Measurements from ENCODE around the gene ETV2. TPM values are rescaled to one million over a fixed set of nuclear protein-coding genes. Genes with fewer than 3 reads are reported as not detected.
A peak's percentile ranks its signal among the peaks of the same experiment; 100 is the strongest.

ETV2 gene
- total and polyA plus RNA-seq, 2 donors (not counting 3 experiments of a cell fraction or from before 2014, with no cell fraction given), result 1.0 to 1.5 TPM

GRCh38 chr19:35639863-35640262, 1.7 kb upstream of the ETV2 start:
- BruUV-seq (replicated peaks), result no TSS peak
- FAIRE-seq, result no peak

GRCh38 chr19:35642312-35642711, 767 bp downstream of the ETV2 start:
- BruUV-seq (replicated peaks), result no TSS peak
- Histone ChIP-seq H3K4me1 (ENCODE audit: control insufficient read depth, extremely low read depth, insufficient read depth, low read length) (peaks cover 18% of the 10 kb centered on the region), H3K36me3 (ENCODE audit: control insufficient read depth in 2 of 2, extremely low read depth in 1 of 2, insufficient read depth in 2 of 2, low read length in 2 of 2) (peaks cover 0 to 8% of the 10 kb centered on the region in 2 experiments), H3K27me3 (ENCODE audit: control insufficient read depth in 2 of 2, insufficient read depth in 2 of 2, low read length in 2 of 2) (no peaks in the 10 kb centered on the region), H4K20me1 (replicated peaks; ENCODE audit: control insufficient read depth, extremely low read depth, insufficient read depth, low read length) (no peaks in the 10 kb centered on the region), H2AFZ (ENCODE audit: low read depth, low read length) (peak overlapping the region; percentile 15), H3K27ac (ENCODE audit: insufficient read depth, low read depth, low read length) (no peak overlapping the region), H3K9ac (replicated peaks; ENCODE audit: extremely low read depth, insufficient read depth, low read length) (no peak overlapping the region), H3K4me2 (ENCODE audit: insufficient read depth, low read length) (no peak overlapping the region), H3K79me2 (ENCODE audit: control insufficient read depth, insufficient read depth, low read length) (no peaks in the 10 kb centered on the region), H3K9me3 (replicated peaks; ENCODE audit: control insufficient read depth, insufficient read depth, low read length) (no peaks in the 10 kb centered on the region), H3K4me3 (replicated peaks in 1 of 3; ENCODE audit: insufficient read depth in 1 of 3, low read depth in 1 of 3, low read length in 3 of 3) (no peak overlapping the region), H3K9me1 (replicated peaks; ENCODE audit: control insufficient read depth, extremely low read depth, insufficient read depth, low read length) (no peaks in the 10 kb centered on the region)
- CTCF ChIA-PET, result no interaction called here
- TF ChIP-seq POLR2A (IDR thresholded peaks at IDR 0.05; ENCODE audit: low read depth, low read length) (no peak), JUN (IDR thresholded peaks at IDR 0.05; ENCODE audit: borderline replicate concordance, insufficient read depth, insufficient read length, low read depth) (no peak), POLR2AphosphoS5 (IDR thresholded peaks at IDR 0.05; ENCODE audit: insufficient read depth, low read depth, low read length) (no peak), FOS (IDR thresholded peaks at IDR 0.05; ENCODE audit: borderline replicate concordance, insufficient read depth, low read length) (no peak)
- intact Hi-C loops (cut with micrococcal nuclease) (no loop called here), dilution Hi-C loops (cut with MboI; ENCODE audit: extremely low pct_ligation_motif_present, low sequenced_read_pairs) (no loop called here)
- FAIRE-seq, result peak; percentile 33
- POLR2A ChIA-PET, result no interaction called here
- DNase-seq (ENCODE audit: low read depth, low spot score), result no peak

More at GRCh38 chr19:35639863-35640262, 1.7 kb upstream of the ETV2 start:
- Histone ChIP-seq H3K4me1 (ENCODE audit: control insufficient read depth, extremely low read depth, insufficient read depth, low read length) (peaks cover 18% of the 10 kb centered on the region), H3K27me3 (ENCODE audit: control insufficient read depth in 2 of 2, insufficient read depth in 2 of 2, low read length in 2 of 2) (no peaks in the 10 kb centered on the region), H3K9me3 (replicated peaks; ENCODE audit: control insufficient read depth, insufficient read depth, low read length) (no peaks in the 10 kb centered on the region), H4K20me1 (replicated peaks; ENCODE audit: control insufficient read depth, extremely low read depth, insufficient read depth, low read length) (no peaks in the 10 kb centered on the region), H3K9ac (replicated peaks; ENCODE audit: extremely low read depth, insufficient read depth, low read length) (no peak overlapping the region), H3K9me1 (replicated peaks; ENCODE audit: control insufficient read depth, extremely low read depth, insufficient read depth, low read length) (no peaks in the 10 kb centered on the region), H3K4me2 (ENCODE audit: insufficient read depth, low read length) (no peak overlapping the region), H3K36me3 (ENCODE audit: control insufficient read depth in 2 of 2, extremely low read depth in 1 of 2, insufficient read depth in 2 of 2, low read length in 2 of 2) (peaks cover 9 to 23% of the 10 kb centered on the region in 2 experiments), H3K79me2 (ENCODE audit: control insufficient read depth, insufficient read depth, low read length) (no peaks in the 10 kb centered on the region), H2AFZ (ENCODE audit: low read depth, low read length) (no peak overlapping the region), H3K4me3 (replicated peaks in 1 of 3; ENCODE audit: insufficient read depth in 1 of 3, low read depth in 1 of 3, low read length in 3 of 3) (no peak overlapping the region), H3K27ac (ENCODE audit: insufficient read depth, low read depth, low read length) (no peak overlapping the region)
- ChIA-PET POLR2A (no interaction called here), CTCF (no interaction called here)
- no peak for DNase-seq (ENCODE audit: low read depth, low spot score)
- intact Hi-C loops (cut with micrococcal nuclease), result no loop called here
- dilution Hi-C loops (cut with MboI; ENCODE audit: extremely low pct_ligation_motif_present, low sequenced_read_pairs), result no loop called here
- TF ChIP-seq POLR2AphosphoS5 (IDR thresholded peaks at IDR 0.05; ENCODE audit: insufficient read depth, low read depth, low read length) (no peak), GATA2 (IDR thresholded peaks at IDR 0.05; ENCODE audit: insufficient read depth, insufficient read length, low read depth, low read length) (no peak), MAX (IDR thresholded peaks at IDR 0.05; ENCODE audit: insufficient read depth, insufficient read length) (no peak), JUN (IDR thresholded peaks at IDR 0.05; ENCODE audit: borderline replicate concordance, insufficient read depth, insufficient read length, low read depth) (no peak)
